Uterus (tissue), 4 donors: ENCODE measurements around the gene TNRC6C. TPM values are rescaled to one million over a fixed set of nuclear protein-coding genes. Genes with fewer than 3 reads are reported as not detected.

Experiments
- DNase-seq, 2 donors: peaks; one replicate each; pipeline ENCODE4 v3.0.0-alpha.2; 2019 to 2020
- H3K27ac ChIP-seq, 2 donors: fragments of 200-600 bp; sonication (generic); 1 replicate in 1 of 2; 2 replicates in 1 of 2; pipeline ENCODE4 v1.5.1; 2016 to 2018
- H3K27me3 ChIP-seq, 2 donors: fragments of 200-600 bp; sonication (generic); one replicate each; pipeline ENCODE4 v1.5.1; 2018 to 2019; ENCODE audit warnings: control low read depth in 1 of 2
- H3K36me3 ChIP-seq, 2 donors: fragments of 200-600 bp; sonication (generic); one replicate each; pipeline ENCODE4 v1.5.1; 2019; ENCODE audit warnings: control low read depth in 1 of 2
- H3K4me1 ChIP-seq, 2 donors: fragments of 200-600 bp; sonication (generic); one replicate each; pipeline ENCODE4 v1.5.1; 2018 to 2019; ENCODE audit warnings: control low read depth in 1 of 2
- H3K4me3 ChIP-seq, 2 donors: fragments of 200-600 bp; sonication (generic); 1 replicate in 1 of 2; 2 replicates in 1 of 2; pipeline ENCODE4 v1.5.1; 2018 to 2019; ENCODE audit warnings: mild to moderate bottlenecking in 1 of 2
- H3K9me3 ChIP-seq, 2 donors: fragments of 200-600 bp; sonication (generic); one replicate each; pipeline ENCODE4 v1.5.1; 2019; ENCODE audit warnings: control low read depth in 1 of 2
- CTCF ChIP-seq, 4 experiments: fragments of 200-600 bp in 2 of 4; fragments of 450-650 bp in 2 of 4; sonication (generic) in 2 of 4; IDR thresholded peaks; one replicate each; pipeline ENCODE4 v1.5.1; 2016 to 2019; ENCODE audit warnings: antibody characterized with exemption in 4 of 4, mild to moderate bottlenecking in 2 of 4, moderate library complexity in 1 of 4
- POLR2A ChIP-seq, 2 donors: fragments of 450-650 bp; IDR thresholded peaks; one replicate each; pipeline ENCODE4 v1.6.1; 2016; ENCODE audit warnings: antibody characterized with exemption in 2 of 2, mild to moderate bottlenecking in 1 of 2, moderate library complexity in 1 of 2
- intact Hi-C: fragments of 100-400 bp; cut with DNase I; formaldehyde crosslinking; loops from one replicate; pipeline ENCODE4 v1.15.1; 2023; ENCODE audit warnings: low total_unique reads
- total RNA-seq, 4 donors: library from RNA; depleted of rRNA in 3 of 4; stranded (reverse); fragments of >200 nt in 3 of 4; gene quantifications; one replicate each; pipeline versions ENCODE4 v1.1.0 to v1.2.4, GENCODE V29; 2014 to 2023
- donor health status: DM: yes; HTN: yes; CAD: no.

TNRC6C gene
- total RNA-seq, 4 donors from 2014 or later, result 4.6 to 68.0 (median 11.8) TPM

GRCh38 chr17:78019976-78020716 is 61.6 kb downstream of the TNRC6C start:
- TF ChIP-seq CTCF (IDR thresholded peaks at IDR 0.05), result no peak
- TF ChIP-seq POLR2A (IDR thresholded peaks at IDR 0.05), result no peak
- H3K4me1 ChIP-seq, result no peaks in the 10 kb centered on the region

GRCh38 chr17:78020717-78021108 is 62.2 kb downstream of the TNRC6C start:
- H3K27me3 ChIP-seq, result no peaks in the 10 kb centered on the region
- no peak overlapping the region for H3K27ac ChIP-seq
- no peaks in the 10 kb centered on the region for H3K36me3 ChIP-seq
- no peaks in the 10 kb centered on the region for H3K9me3 ChIP-seq
- TF ChIP-seq CTCF (IDR thresholded peaks at IDR 0.05), result no peak
- no peaks in the 10 kb centered on the region for H3K4me1 ChIP-seq
- no peak for DNase-seq
- intact Hi-C loops, result no loop called here
- no peak overlapping the region for H3K4me3 ChIP-seq

More at GRCh38 chr17:78019976-78020716, 61.6 kb downstream of the TNRC6C start:
- no peak for DNase-seq
- H3K27ac ChIP-seq, result no peak overlapping the region
- no peaks in the 10 kb centered on the region for H3K36me3 ChIP-seq
- H3K27me3 ChIP-seq, result no peaks in the 10 kb centered on the region
- H3K4me3 ChIP-seq, result no peak overlapping the region
- H3K9me3 ChIP-seq, result no peaks in the 10 kb centered on the region
- intact Hi-C loops, result no loop called here

- Histone ChIP-seq H3K9me3 (no peaks in the 10 kb centered on the region), H3K27ac (no peak overlapping the region), H3K4me1 (peaks cover 0 to 7% of the 10 kb centered on the region in 2 donors), H3K4me3 (no peak overlapping the region), H3K36me3 (no peaks in the 10 kb centered on the region), H3K27me3 (no peaks in the 10 kb centered on the region)
- TF ChIP-seq CTCF (IDR thresholded peaks at IDR 0.05), result no peak
- TF ChIP-seq POLR2A (IDR thresholded peaks at IDR 0.05), result no peak
- DNase-seq, result no peak
- intact Hi-C loops, result no loop called here
Observed at GRCh38 chr17:78022425-78022824, 63.9 kb downstream of the TNRC6C start.

GRCh38 chr17:78023042-78023441 is 64.5 kb downstream of the TNRC6C start:
- intact Hi-C loops, result no loop called here
- peaks cover 0 to 7% of the 10 kb centered on the region in 2 donors for H3K4me1 ChIP-seq
- TF ChIP-seq POLR2A (IDR thresholded peaks at IDR 0.05) (no peak), CTCF (IDR thresholded peaks at IDR 0.05) (no peak)
- no peak overlapping the region for H3K4me3 ChIP-seq
- no peaks in the 10 kb centered on the region for H3K9me3 ChIP-seq
- no peaks in the 10 kb centered on the region for H3K27me3 ChIP-seq
- no peaks in the 10 kb centered on the region for H3K36me3 ChIP-seq
- no peak for DNase-seq
- no peak overlapping the region for H3K27ac ChIP-seq

- no peaks in the 10 kb centered on the region for H3K36me3 ChIP-seq
- no peaks in the 10 kb centered on the region for H3K27me3 ChIP-seq
- no peaks in the 10 kb centered on the region for H3K9me3 ChIP-seq
- H3K4me1 ChIP-seq, result peaks cover 0 to 7% of the 10 kb centered on the region in 2 donors
- no peak for DNase-seq
- intact Hi-C loops, result no loop called here
- TF ChIP-seq CTCF (IDR thresholded peaks at IDR 0.05) (no peak), POLR2A (IDR thresholded peaks at IDR 0.05) (no peak)
- no peak overlapping the region for H3K27ac ChIP-seq
- no peak overlapping the region for H3K4me3 ChIP-seq
Observed at GRCh38 chr17:78026381-78026780, 67.9 kb downstream of the TNRC6C start.
